ENCODE results near the gene CTIF.
"Not testable (repeated sequence)": the region's sequence is repeated elsewhere in the genome, so short reads cannot be mapped to it uniquely, and the experiment has no call there.

Gene CTIF

DNA sequence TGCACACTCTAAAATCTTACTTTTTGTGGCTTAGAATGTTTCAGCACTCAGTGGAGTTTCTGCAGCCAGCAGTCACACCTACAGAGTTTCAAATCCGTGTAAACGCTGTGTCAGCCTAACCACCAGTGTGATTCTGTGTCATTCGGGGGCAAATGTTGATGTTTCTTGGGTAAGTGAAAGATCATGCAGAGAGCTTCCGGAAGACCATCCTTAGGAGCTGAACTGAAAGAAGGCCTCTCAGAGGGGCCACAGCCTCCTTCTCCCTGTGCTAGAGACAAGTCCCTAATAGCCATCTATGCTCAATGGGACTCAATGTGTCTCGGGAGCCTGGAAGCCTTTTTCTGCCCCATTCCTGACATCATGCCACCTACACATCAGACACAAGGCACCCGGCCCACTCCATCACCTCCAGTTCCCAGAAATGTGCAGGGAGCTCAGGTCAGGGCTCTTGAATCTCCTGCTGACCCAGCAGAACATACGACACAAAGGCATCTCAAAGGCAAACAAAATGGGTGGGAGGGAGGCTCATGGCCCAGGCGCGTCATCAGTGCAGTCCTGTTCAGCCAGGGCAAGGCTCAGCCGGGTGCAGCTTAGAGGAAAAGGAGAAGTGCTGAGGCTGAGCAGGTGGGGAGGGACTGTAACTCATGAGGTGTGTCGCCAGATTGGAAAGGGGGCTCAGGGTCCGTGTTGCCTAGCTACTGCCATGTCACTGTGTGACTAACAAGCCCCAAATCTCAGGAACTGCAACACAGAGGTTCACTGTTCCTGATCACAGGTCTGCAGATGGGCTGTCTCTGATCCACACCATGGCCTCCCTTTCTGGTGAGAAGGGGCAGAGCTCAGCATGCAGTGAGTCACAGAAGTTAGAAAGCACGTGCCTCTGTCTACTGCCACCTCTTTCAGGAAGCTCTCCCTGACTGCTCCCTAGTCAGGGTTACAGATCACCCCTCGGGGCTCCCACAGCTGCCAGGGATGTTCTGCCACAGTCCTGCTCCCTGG lies 329.9 kb downstream of the CTIF start:
- DNase-seq (ENCODE audit: low spot score) = no peak

DNA sequence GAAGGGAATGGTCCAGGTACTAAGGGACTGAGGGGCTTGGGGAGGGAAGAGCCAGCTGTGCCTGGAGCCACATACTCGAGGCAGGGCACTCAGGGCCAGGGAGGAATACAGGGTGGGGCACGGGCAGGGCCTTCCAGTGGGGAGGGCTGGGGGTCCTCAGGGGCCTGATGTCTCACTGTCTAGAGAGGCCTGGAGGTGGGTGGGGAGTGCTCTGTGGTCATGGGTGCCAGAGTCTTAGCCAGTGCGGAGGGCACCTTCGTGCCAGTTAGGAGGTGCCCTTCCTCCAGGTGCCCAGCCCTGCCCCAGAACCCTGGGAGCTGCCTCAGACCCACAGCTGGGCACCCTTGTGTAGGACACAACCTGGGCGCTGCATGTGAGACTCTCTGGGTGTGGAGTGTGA lies 330.8 kb downstream of the CTIF start:
- no peak for DNase-seq (ENCODE audit: low spot score)

DNA sequence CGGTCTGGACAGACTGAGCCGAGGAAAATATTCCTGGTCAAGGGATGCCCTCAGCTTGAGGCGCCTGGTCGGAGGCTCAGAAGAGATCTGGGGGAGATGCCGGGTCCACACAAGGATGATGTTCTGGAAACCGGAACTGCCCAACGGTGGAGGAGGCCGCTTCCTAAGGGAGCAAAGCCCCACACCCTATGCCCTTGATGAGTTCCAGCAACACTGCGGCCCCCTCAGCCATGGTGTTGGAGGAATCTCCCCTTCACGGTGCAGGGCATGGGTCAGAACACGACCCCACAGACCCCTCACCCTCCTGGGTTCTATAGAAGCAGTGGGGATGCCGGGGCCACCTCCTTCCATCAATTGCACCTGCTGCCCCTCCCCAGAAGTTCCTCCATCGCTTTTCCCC lies 332.1 kb downstream of the CTIF start:
- DNase-seq (ENCODE audit: low spot score) = not testable (repeated sequence)

DNA sequence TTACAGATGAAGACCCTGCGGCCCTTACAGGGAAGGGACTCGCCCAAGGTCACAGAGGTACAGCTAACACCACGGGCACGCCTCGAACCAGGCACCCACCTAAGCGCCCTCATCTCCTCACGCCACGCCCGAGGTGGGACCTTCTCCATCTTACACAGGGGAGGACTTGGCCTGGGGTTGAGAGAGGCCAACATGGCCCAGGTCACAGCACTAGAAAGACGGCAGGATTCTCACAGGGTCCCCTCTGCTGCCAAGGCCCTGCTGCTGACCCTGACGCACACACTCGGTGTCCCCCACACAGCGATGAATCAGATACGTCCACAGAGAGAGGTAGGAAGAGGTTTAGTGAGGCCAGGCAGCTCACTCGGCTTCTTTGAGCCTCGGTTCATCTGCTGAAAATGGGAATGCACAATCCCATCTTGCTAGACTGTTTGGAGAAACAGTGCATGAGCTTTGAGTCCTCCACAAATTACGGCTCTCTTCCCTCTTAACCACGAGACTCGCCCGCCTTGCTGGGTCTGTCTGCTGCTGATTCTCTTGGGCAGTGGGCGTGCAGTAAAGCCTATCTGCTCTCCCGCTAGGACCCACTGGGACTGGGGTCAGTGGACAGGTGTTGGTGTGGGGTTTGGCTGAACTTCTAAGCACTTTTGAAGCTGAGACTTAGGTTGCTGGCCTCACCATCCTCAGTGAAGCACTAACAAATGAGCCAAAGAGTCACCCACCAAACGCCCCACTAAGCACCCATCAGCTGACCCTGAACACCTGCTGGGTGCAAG lies 332.7 kb downstream of the CTIF start:
- DNase-seq (ENCODE audit: low spot score) = no peak

DNA sequence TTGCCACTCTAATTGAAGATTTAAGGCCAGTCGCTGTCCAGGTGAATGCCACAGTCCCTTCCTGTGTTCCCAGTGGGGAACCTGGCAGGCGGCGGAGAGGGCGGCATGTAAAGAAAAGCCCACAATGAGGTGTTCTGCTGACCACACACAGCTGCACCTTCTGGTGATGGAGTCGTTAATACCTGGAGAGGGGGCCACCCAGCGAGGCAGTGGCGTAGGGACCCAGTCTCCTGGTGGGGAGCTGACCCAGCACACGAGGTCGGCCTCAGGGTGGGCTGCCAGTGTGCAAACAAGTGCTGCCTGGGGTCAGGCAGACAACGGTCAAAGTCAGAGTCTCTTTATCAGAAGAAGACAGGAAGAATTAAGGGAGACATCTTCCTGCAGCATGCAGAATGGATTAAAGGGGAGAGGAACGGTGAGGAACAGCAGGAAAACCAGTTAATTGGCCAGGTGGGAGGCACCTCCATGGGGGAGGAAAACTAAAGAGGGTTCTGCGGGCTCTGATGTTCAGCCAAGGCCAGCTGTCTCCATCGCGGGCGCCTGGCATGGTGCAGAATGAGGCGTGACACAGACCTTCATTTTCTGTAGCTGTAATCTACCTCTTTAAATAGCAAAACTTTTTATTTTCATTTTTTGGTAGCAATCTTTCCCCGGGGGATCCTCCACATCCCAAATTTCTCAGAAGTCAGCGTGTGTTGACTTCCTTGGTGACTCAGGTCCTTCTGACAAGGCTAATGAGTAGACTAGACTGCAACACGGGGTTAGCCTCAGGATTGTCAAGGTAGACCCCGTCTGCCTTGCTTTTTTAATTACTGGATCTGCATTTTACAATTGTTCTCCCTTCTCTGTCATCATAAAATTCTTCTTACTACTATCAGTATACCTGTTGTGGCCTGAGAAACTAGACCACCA lies 333.7 kb downstream of the CTIF start:
- DNase-seq (ENCODE audit: low spot score) = no peak

DNA sequence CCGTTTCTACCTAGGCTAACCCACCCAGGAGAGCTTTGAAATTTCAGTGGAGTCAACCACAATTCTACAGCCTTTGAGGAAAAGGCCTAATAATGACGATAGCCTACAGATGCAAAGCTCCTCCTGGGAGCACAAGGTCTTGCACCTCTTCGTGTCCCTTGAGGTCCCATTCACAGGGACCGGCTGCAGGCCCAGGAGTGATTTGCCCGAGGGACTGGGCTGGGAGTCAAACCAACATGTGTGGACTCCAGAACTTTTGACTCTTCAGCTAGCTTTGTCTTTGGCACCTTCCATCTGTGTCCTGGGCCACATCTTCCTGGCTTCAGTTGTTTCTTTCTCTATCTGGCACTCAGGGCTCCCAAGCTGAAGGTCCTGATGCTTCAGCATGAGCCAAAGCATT lies 335.4 kb downstream of the CTIF start:
- DNase-seq (ENCODE audit: low spot score) = no peak

DNA sequence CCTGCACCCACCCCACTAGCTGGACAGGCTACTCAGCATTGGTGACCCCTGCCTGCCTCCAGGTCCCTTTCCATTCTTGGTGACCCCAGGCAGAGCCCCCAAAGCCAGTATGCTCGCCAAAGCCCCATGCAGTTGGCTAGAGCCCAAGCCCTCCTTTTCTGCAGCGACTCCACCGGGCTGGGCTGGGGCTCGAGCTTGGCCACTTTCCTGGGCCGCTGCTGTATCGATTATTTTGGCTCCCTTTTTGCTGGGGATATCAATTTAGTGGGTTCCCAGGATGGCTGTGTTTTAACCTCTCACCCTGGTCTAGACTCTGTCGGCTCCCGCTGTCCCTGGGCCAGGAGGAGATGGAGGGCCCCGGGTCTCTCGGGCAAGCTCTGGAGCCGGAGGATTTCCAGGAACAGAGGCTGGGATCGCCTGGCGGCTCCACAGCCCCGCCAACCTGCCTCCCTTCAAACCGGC lies 335.9 kb downstream of the CTIF start:
- DNase-seq (ENCODE audit: low spot score) = no peak

DNA sequence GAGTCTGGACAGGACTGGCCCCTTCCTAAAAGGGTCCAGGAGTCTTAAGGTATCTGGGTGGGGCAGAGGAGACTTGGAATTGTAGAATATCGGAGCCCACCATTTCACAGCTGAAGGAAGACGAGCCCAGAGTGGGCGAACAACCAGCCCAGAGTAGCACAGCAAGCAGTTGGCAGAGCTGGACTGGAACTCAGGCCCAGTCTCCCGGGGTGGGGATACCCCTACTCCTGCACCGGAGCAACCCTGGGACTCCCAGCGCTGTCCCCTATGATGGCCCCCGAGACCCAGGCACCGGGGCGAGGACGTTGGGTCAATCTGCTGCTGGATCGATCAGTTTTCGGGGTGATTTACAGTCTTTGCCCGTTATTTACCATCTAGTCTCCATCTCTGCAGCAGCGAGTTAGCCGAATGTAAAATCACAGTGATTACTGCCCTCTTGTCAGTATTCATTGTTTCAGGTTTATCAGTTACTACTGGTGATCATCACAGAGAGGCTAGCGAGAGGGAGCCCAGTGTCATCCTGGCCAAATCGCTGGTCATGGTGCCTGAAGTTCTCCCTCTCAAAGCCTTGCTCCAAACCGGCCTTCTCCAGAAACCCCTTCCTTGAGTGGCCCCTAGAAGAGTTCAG lies 336.6 kb downstream of the CTIF start:
- no peak for DNase-seq (ENCODE audit: low spot score)

DNA sequence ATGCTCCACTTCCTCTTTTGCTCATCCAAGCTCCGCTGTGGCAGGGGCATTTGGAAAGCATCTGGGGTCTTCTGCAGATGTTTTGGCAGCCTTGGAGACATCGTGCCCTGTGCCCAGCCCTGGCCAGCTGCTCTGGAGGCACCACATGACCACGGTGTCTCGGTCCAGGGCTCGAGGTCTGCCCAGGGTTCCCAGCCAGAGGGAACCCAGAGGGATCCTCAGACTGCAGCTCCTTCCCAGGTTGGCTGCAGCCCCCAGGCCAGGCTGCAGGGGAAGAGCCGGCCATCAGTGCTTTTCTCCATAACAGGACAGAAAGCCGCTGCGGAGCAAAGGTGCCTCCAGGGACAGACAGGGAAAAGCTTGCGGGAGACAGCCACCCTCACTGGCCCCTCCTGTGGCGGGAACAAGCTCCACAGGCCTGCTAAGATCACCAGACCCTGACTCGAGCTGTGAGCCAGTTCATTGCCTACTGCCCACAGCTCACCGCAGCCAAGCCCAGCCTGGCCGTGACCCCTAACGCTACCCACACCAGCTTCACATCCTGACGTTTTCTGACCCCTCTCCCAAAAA lies 337.2 kb downstream of the CTIF start:
- no peak for DNase-seq (ENCODE audit: low spot score)

DNA sequence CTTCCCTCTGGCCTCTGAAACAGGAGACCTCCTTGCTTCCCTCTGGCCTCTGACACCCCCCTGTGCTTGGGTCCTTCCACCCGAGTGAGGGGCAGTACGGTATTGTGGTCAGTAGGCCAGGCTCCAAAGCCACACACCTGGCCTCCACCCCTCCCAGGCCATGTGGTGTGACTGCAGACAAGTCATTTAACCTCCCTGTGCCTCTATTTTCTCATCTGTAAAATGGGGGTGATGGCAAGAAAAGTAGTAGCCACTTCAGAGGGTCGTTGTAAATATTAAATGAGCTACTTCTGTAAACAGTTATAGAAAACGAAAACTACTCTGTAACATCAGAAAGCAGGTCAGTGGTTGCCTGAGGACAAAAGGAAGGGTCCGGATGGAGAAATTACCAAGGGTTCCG lies 337.8 kb downstream of the CTIF start:
- no peak for DNase-seq (ENCODE audit: low spot score)

DNA sequence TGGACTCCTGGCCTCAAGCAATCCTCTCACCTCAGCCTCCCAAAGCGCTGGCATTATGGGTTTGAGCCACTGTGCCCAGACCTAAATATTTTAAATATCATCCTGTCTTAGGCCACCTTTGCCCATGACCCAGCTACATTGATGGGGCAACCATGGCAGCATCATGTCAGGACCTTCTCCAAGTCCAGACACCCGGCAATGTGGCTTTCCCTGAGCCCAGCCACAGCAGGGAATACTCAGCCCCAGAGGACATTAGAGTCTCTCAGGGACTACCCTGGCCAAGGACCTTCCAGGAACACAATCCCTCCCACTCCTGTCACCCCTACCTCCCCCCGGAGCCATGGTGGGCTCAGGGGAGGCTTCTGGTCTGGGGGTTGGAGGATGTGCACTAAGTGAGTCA lies 339.1 kb downstream of the CTIF start:
- DNase-seq (ENCODE audit: low spot score) = no peak

DNA sequence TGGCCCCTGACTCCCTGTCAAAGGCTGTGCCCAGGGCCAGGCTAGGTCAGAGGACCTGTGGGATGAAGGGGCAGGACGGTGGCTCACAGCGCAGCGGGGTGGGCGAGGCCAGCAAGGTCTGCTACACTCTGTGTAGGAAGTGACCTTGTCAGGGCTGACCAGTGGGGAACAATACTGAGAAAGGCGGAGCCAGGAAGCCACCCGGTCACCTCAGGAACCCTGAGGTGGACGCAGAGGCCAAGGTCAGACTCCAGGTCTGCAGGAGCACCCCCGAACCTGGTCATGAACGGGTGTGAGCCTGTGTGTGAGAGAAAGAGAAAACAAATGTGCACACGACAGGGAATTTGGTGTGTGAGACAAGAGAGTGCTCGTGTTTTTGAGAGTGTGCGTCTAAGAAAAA lies 339.6 kb downstream of the CTIF start:
- no peak for DNase-seq (ENCODE audit: low spot score)

DNA sequence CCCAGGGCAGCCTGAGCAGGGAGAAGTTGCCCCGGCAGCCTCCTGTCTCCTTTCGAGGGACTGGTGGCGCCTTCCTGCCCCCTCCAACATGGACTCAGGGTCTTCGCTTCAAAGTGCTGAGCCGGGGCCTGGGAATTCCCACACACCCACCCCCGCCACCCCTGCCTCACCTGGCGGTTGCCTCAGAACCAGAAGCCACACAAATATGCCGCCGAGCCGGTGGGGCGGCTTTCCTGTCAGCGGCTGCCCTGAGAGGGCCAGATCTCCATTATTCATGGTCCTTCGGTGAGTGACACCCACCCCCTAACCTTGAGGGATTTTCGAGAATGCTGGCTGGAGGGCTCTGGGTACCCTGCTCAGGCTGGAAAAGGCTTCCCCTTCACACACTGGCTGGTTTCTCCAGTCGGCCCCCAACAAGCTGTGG lies 340.2 kb downstream of the CTIF start:
- DNase-seq (ENCODE audit: low spot score) = no peak

DNA sequence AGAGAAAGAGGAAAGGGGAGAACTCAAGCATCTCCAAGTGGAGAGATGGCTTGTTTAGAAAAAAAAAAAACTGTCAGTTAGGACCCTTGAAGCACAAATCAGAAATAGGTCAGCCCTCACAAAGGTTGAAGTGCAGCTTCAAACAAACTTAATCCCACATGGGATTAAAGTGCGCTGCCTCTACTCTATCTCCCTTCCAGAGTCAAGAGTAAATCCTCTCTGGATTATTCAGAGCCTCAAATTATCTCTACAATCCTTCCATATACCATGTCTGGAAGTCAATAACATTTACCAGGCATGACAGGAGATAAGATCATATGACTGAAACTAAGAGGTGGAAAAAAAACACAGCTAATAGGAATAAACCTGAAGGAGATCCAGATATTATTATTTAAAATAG lies 342.1 kb downstream of the CTIF start:
- no peak for DNase-seq (ENCODE audit: low spot score)

DNA sequence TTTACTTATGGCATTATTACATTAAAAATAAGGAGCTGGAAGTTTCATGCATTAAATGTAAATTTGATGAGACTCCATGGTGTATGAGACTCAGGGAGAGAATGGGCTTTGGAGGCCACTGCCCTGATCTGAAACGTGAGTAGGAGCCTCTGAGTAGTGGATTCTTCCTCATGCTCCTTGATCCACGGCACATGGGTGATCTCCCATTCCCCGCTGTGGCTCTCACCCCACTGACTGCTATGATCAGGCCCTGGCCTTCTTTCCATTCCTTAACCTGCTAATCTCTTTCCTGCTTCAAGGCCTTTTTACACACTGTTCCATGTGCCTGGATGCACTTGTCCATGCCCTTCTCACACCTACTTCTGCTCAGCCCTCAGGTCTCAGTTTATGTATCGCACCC lies 343.5 kb downstream of the CTIF start:
- DNase-seq (ENCODE audit: low spot score) = no peak

DNA sequence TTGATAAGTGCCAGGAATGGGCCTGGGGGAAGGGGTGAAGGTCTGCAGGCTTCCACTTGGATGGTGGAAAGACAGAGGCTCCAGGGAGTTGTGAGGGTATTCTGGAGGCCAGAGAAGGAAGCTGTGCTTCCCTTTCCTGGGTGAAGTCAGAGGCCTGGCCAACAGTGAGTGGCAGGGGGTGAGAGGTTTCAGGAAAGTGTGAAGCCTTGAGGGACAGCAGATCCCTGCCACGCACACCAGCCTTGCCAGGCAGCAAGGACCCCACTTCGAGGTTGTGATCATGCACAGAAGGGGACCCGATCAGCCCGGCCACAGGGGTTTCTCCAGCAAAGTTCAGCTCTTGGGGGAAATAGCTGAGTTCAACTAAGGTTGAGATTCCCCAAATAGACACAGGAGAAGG lies 345.5 kb downstream of the CTIF start:
- DNase-seq (ENCODE audit: low spot score) = no peak

DNA sequence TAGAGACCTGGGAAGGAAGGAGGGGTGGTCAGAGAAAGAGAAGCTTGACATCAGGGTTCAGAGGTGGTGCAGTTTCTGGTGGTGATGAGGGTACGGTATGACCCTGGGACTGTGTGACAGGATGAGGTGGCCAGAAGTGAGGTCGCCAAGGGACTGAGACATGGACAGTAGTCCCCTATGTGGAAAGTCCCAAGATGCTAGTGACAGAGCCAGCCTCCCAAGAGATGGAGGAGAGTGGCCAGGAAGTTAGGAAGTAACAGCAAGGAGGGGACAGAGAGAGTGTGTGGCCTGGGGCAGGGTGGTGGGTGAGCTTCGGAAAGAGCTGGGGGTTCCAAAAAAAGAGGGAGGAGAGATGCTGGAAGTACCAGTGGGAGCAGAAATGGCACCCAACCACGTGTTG lies 345.9 kb downstream of the CTIF start:
- no peak for DNase-seq (ENCODE audit: low spot score)

DNA sequence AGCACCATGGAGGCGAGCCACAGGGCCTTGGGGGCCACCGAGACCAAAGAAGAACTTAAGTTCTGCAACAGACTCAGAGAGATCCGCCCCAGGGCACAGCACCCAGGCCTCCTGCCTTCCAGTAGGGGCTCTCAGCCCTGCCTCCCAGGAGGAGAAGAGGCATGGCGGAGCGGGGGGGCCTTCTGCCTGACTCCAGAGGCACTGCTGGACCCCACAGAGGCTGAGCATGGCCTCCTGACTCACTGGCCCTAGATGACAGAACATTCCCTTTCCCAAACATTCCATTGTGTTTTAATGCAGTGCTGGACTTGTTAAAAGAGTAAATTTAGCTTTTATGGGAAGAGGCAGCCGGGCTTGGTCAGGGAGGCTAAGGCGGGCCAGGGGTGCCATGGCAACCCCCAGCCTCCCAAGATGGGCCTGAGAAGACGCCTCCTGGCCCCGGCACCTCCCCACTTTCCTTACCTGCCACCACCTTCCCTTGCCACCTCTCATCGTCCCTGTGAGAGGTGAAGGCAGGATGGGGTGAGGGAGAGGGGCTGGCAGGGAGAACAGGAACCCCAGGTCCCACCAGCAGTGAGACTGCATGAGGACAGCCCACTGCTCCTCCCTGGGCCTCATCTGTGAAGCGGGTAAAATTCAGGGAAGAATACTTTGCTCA lies 346.6 kb downstream of the CTIF start:
- DNase-seq (ENCODE audit: low spot score) = no peak

DNA sequence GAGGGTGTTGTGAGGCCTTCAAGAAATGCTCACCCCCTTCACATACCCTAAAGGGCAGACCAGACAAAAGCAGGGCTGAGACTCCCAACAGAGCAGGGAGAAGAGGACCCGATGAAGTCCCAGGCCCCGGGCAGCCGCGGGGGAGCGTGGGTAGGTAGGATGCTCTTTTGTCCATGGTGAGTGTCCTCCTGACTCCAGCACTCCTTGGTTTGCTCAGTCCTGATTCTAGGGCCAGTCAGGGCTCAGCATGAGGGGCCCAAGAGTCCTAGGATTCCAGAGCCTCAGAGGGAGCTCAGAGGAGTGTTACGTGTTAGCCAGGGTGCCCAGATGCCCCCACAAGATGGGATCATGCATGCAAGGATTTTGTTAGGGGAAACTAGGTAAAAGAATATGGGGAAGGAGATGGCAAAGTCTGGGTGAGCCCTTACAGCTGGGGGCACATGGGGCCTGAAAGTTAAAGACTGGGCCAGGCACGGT lies 347.1 kb downstream of the CTIF start:
- DNase-seq (ENCODE audit: low spot score) = no peak

DNA sequence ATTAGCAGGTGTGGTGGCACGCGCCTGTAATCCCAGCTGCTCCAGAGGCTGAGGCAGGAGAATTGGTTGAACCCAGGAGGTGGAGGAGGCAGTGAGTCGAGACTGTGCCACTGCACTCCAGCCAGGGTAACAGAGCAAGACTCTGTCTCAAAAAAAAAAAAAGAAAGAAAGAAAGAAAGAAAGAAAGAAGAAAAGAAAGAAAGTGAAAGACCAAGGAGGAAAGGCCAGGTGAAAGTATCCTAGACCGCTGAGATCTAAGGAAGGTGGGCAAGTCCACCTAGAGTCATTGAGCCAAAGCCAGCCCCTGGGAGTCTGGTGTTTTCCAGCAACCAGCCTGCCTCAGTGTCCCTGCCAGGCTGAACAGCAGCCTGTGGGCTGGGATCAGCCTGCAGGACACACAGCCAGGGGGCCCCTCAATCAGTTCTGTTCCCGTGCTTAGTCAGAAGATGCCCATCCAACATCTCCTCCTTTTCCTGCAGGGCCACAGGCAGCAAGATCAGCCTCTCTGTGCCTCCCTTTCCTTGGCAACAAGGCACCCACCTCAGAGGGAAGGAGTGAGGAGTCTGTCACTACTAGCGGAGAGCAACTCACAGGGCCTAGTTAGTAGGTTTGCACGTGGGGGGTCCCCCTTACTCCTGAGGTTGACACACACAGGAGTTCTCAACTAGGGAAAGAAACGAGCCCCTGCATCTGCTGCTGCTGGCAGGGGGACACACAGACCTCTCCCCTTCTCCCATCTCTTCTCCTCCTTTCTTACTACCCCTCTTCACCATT lies 347.9 kb downstream of the CTIF start:
- no peak for DNase-seq (ENCODE audit: low spot score)

Measured in AG08396 (cell line).